Liver (tissue), 9 donors: ENCODE measurements around the gene TPPP. TPM values are rescaled to one million over a fixed set of nuclear protein-coding genes. Genes with fewer than 3 reads are reported as not detected.

Experiments
- DNase-seq: peaks from one replicate; pipeline ENCODE4 v3.0.0-alpha.2; 2017; ENCODE audit warnings: low spot score
- H3K27ac ChIP-seq, 2 donors: one replicate each; pipeline ENCODE4 v1.7.0; 2013; ENCODE audit warnings: inconsistent platforms in 2 of 2, low read length in 2 of 2, control low read depth in 1 of 2, low read depth in 1 of 2, mild to moderate bottlenecking in 1 of 2
- H3K27me3 ChIP-seq, 4 donors: one replicate each; pipeline versions ENCODE4 v1.6.1 to v1.7.0; 2013; ENCODE audit warnings: low read length in 3 of 4, inconsistent platforms in 1 of 4, mild to moderate bottlenecking in 1 of 4, moderate library complexity in 1 of 4; ENCODE audit not compliant: control insufficient read depth in 4 of 4, insufficient read depth in 4 of 4
- H3K36me3 ChIP-seq, 4 donors: one replicate each; pipeline versions ENCODE4 v1.6.1 to v1.7.0; 2013; ENCODE audit warnings: low read length in 3 of 4, mild to moderate bottlenecking in 3 of 4, low read depth in 1 of 4, moderate library complexity in 1 of 4; ENCODE audit not compliant: control insufficient read depth in 4 of 4, insufficient read depth in 3 of 4
- H3K4me1 ChIP-seq, 4 donors: one replicate each; pipeline versions ENCODE4 v1.6.1 to v1.7.0; 2013; ENCODE audit warnings: low read length in 3 of 4, mild to moderate bottlenecking in 3 of 4, moderate library complexity in 1 of 4; ENCODE audit not compliant: control insufficient read depth in 4 of 4, insufficient read depth in 4 of 4
- H3K4me3 ChIP-seq, 3 donors: one replicate each; pipeline versions ENCODE4 v1.6.1 to v1.7.0; 2013; ENCODE audit warnings: low read length in 3 of 3, control low read depth in 1 of 3, low read depth in 1 of 3, mild to moderate bottlenecking in 1 of 3
- H3K9ac ChIP-seq, 2 donors: one replicate each; pipeline ENCODE4 v1.7.0; 2013; ENCODE audit warnings: low read length in 2 of 2, mild to moderate bottlenecking in 2 of 2, moderate library complexity in 2 of 2, control low read depth in 1 of 2, low read depth in 1 of 2
- H3K9me3 ChIP-seq, 4 donors: one replicate each; pipeline versions ENCODE4 v1.6.1 to v1.7.0; 2013; ENCODE audit warnings: low read length in 3 of 4; ENCODE audit not compliant: control insufficient read depth in 4 of 4
- EGR1 ChIP-seq, 2 donors: IDR thresholded peaks; 2 replicates each; pipeline ENCODE4 v1.6.1; 2016 to 2018; ENCODE audit warnings: antibody characterized with exemption in 2 of 2, low read depth in 2 of 2
- FOXA1 ChIP-seq: IDR thresholded peaks from 2 replicates; pipeline ENCODE4 v1.6.1; 2016; ENCODE audit warnings: antibody characterized with exemption
- FOXA2 ChIP-seq: IDR thresholded peaks from 2 replicates; pipeline ENCODE4 v1.6.1; 2016; ENCODE audit warnings: antibody characterized with exemption
- GABPA ChIP-seq, 2 donors: IDR thresholded peaks in 1 of 2; conservative IDR thresholded peaks in 1 of 2; 2 replicates each; pipeline ENCODE4 v1.6.1; 2016; ENCODE audit warnings: antibody characterized with exemption in 2 of 2, mild to moderate bottlenecking in 1 of 2, moderate library complexity in 1 of 2
- HNF4A ChIP-seq, 2 donors: conservative IDR thresholded peaks; 2 replicates each; pipeline ENCODE4 v1.6.1; 2016; ENCODE audit warnings: antibody characterized with exemption in 2 of 2, mild to moderate bottlenecking in 2 of 2
- HNF4G ChIP-seq: IDR thresholded peaks from 2 replicates; pipeline ENCODE4 v1.6.1; 2016; ENCODE audit warnings: antibody characterized with exemption
- MAX ChIP-seq: IDR thresholded peaks from 2 replicates; pipeline ENCODE4 v1.6.1; 2016; ENCODE audit warnings: antibody characterized with exemption
- NR2F2 ChIP-seq: IDR thresholded peaks from 2 replicates; pipeline ENCODE4 v1.6.1; 2016; ENCODE audit warnings: antibody characterized with exemption
- RAD21 ChIP-seq, 2 donors: IDR thresholded peaks; 2 replicates each; pipeline ENCODE4 v1.6.1; 2016; ENCODE audit warnings: antibody characterized with exemption in 2 of 2, mild to moderate bottlenecking in 2 of 2
- REST ChIP-seq: IDR thresholded peaks from 2 replicates; pipeline ENCODE4 v1.6.1; 2016; ENCODE audit warnings: antibody characterized with exemption, mild to moderate bottlenecking
- RXRA ChIP-seq, 2 donors: IDR thresholded peaks; 2 replicates each; pipeline ENCODE4 v1.6.1; 2017 to 2018; ENCODE audit warnings: antibody characterized with exemption in 2 of 2, mild to moderate bottlenecking in 1 of 2
- SP1 ChIP-seq: IDR thresholded peaks from 2 replicates; pipeline ENCODE4 v1.6.1; 2018; ENCODE audit warnings: antibody characterized with exemption, mild to moderate bottlenecking
- TAF1 ChIP-seq: conservative IDR thresholded peaks from 2 replicates; pipeline ENCODE4 v1.6.1; 2016; ENCODE audit warnings: antibody characterized with exemption, mild to moderate bottlenecking
- YY1 ChIP-seq: IDR thresholded peaks from 2 replicates; pipeline ENCODE4 v1.6.1; 2016; ENCODE audit warnings: antibody characterized with exemption, mild to moderate bottlenecking
- WGBS: extraction: QIAGEN DNeasy Blood & Tissue Kit; methylation state at CpG from one replicate; pipeline ENCODE4 v1.1.7; 2013; 5-methylcytosine and 5-hydroxymethylcytosine counted together
- polyA plus RNA-seq, 2 donors: library from polyadenylated mRNA; stranded (reverse) in 1 of 2; unstranded in 1 of 2; fragments of 200-250 nt in 1 of 2; fragments of >200 nt in 1 of 2; fragmentation: Nextera tagmentation in 1 of 2; extraction: Ambion mirVana in 1 of 2; gene quantifications; one replicate each; pipeline versions ENCODE4 v1.2.1 to v1.2.3, GENCODE V29; 2013 to 2015
- total RNA-seq, 2 donors: library from RNA; depleted of rRNA; stranded (reverse); fragments of >200 nt; gene quantifications; one replicate each; pipeline ENCODE4 v1.2.3, GENCODE V29; 2014
- TF ChIP-seq, protein P1 (sequence below): fragments of 150-350 bp; IDR thresholded peaks from 2 replicates; pipeline ENCODE4 v1.5.1; 2017; ENCODE audit warnings: improper control_type of control experiment, low read depth, low read length; ENCODE audit not compliant: missing input control
- TF ChIP-seq, protein P2 (sequence below): IDR thresholded peaks from 2 replicates; pipeline ENCODE4 v1.6.1; 2016; ENCODE audit warnings: antibody characterized with exemption
- TF ChIP-seq, protein P3 (sequence below): IDR thresholded peaks from 2 replicates; pipeline ENCODE4 v1.6.1; 2016; ENCODE audit warnings: antibody characterized with exemption
- donor health status: healthy.
- donor health status: healthy.
- donor health status: healthy.
- donor health status: healthy.
- donor health status: healthy.

TPPP gene
- total and polyA plus RNA-seq, 4 donors, result 0.61 to 2.1 (median 0.80) TPM

DNA sequence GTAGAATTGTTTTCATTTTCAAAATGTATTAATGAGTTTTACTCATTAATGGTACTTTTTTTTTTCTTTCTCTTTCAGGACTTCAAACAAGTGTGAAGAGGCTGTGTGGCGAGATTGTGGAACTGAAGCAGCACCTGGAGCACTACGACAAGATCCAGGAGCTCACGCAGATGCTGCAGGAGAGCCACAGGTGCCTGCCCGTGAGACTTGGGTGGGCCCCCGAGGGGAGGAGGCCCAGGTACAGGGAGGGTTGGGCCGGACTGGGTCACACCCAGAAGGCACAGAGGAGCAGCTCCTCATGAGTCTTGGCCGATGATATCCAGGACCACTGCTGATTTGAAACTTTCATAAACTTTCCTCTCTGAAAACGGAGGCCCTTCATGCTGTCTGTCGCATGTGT is 45.4 kb downstream of the TPPP start:
- Histone ChIP-seq H3K36me3 (peaks cover 4 to 16% (median 10%) of the 10 kb centered on the region in 4 donors), H3K27me3 (no peaks in the 10 kb centered on the region), H3K27ac (no peak overlapping the region), H3K9me3 (no peaks in the 10 kb centered on the region), H3K4me1 (no peaks in the 10 kb centered on the region), H3K9ac (no peak overlapping the region), H3K4me3 (no peak overlapping the region)
- DNase-seq, result no peak
- TF ChIP-seq, protein P1, sequence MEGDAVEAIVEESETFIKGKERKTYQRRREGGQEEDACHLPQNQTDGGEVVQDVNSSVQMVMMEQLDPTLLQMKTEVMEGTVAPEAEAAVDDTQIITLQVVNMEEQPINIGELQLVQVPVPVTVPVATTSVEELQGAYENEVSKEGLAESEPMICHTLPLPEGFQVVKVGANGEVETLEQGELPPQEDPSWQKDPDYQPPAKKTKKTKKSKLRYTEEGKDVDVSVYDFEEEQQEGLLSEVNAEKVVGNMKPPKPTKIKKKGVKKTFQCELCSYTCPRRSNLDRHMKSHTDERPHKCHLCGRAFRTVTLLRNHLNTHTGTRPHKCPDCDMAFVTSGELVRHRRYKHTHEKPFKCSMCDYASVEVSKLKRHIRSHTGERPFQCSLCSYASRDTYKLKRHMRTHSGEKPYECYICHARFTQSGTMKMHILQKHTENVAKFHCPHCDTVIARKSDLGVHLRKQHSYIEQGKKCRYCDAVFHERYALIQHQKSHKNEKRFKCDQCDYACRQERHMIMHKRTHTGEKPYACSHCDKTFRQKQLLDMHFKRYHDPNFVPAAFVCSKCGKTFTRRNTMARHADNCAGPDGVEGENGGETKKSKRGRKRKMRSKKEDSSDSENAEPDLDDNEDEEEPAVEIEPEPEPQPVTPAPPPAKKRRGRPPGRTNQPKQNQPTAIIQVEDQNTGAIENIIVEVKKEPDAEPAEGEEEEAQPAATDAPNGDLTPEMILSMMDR, result no peak
- TF ChIP-seq NR2F2, result no peak
- no peak for TF ChIP-seq RXRA (IDR thresholded peaks at IDR 0.05)
- TF ChIP-seq, protein P2, sequence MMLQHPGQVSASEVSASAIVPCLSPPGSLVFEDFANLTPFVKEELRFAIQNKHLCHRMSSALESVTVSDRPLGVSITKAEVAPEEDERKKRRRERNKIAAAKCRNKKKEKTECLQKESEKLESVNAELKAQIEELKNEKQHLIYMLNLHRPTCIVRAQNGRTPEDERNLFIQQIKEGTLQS, result no peak
- TF ChIP-seq, protein P3, sequence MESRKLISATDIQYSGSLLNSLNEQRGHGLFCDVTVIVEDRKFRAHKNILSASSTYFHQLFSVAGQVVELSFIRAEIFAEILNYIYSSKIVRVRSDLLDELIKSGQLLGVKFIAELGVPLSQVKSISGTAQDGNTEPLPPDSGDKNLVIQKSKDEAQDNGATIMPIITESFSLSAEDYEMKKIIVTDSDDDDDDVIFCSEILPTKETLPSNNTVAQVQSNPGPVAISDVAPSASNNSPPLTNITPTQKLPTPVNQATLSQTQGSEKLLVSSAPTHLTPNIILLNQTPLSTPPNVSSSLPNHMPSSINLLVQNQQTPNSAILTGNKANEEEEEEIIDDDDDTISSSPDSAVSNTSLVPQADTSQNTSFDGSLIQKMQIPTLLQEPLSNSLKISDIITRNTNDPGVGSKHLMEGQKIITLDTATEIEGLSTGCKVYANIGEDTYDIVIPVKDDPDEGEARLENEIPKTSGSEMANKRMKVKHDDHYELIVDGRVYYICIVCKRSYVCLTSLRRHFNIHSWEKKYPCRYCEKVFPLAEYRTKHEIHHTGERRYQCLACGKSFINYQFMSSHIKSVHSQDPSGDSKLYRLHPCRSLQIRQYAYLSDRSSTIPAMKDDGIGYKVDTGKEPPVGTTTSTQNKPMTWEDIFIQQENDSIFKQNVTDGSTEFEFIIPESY, result no peak
- TF ChIP-seq FOXA2, result no peak
- no peak for TF ChIP-seq GABPA (IDR thresholded peaks at IDR 0.05 in 1 of 2, conservative IDR thresholded peaks at IDR 0.05 in 1 of 2)
- no peak for TF ChIP-seq FOXA1
- TF ChIP-seq HNF4A (conservative IDR thresholded peaks at IDR 0.05), result no peak
- no peak for TF ChIP-seq RAD21 (IDR thresholded peaks at IDR 0.05)
- no peak for TF ChIP-seq TAF1
- TF ChIP-seq MAX, result no peak
- no peak for TF ChIP-seq YY1
- TF ChIP-seq SP1, result no peak
- no peak for TF ChIP-seq REST
- WGBS, result 98% methylated on average over 9 of the region's 9 CpGs

DNA sequence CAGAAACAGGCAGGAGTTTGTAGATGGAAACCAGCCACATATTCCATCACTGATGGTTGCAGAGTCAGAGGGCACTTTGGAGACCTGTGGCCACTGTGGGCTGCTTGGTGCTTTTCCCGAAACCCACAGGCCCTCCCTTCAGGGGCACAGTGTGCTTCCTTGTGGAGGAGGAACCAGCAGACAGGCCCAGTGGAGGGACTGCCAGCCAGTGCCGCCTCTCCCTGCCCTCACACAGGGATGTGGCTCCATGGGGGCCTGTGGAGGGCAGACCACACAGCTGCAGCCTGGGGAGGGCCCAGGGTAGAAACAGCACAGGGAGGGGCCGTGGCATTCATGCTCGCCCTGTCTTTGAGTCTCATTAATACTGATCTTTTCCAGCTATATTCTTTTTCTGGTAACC is 45.8 kb downstream of the TPPP start:
- Histone ChIP-seq H3K4me3 (no peak overlapping the region), H3K9ac (no peak overlapping the region), H3K27ac (no peak overlapping the region), H3K36me3 (peaks cover 4 to 20% (median 10%) of the 10 kb centered on the region in 4 donors), H3K27me3 (no peaks in the 10 kb centered on the region), H3K4me1 (no peaks in the 10 kb centered on the region), H3K9me3 (no peaks in the 10 kb centered on the region)
- no peak for DNase-seq
- WGBS, result 97% methylated on average over 4 of the region's 4 CpGs
- TF ChIP-seq HNF4G (no peak), REST (no peak), SP1 (no peak), FOXA2 (no peak), EGR1 (IDR thresholded peaks at IDR 0.05; ENCODE audit: low read depth in 2 of 2) (no peak)
- TF ChIP-seq, protein P1, result no peak
